K562 (cell line): Measurements from ENCODE around the gene DENND2A. TPM values are rescaled to one million over a fixed set of nuclear protein-coding genes. Genes with fewer than 3 reads are reported as not detected.

Experiments
- ATAC-seq: fragments of 200-7000 bp; cut with Tn5 transposase; 3 replicates; pipeline ENCODE4 v1.9.1; 2020; ENCODE audit warnings: moderate library complexity
- BruUV-seq: library from RNA; stranded (reverse); fragments of 400-500 nt; replicated peaks from 2 replicates; lab custom pipeline; 2021; lab: Mats Ljungman, UMichigan
- CTCF ChIA-PET: fragments of 300-600 bp; formaldehyde crosslinking; extraction: SDS; loops from one replicate; lab custom pipeline; 2021; ENCODE audit warnings: low intra/inter-chr PET ratio; lab: Yijun Ruan, JAX
- POLR2A ChIA-PET: fragments of 300-600, 350-650 bp; sonication (Branson Sonifier 250); formaldehyde crosslinking; extraction: SDS; loops from one replicate; lab custom pipeline; 2021; ENCODE audit warnings: antibody characterized with exemption, inconsistent platforms; lab: Yijun Ruan, JAX
- DNase-seq, 4 experiments: peaks; one replicate each; pipeline versions ENCODE4 v3.0.0 to v3.0.0-alpha.2; 2011 to 2018; ENCODE audit warnings: low spot score in 3 of 4, mixed read lengths in 3 of 4; ENCODE audit errors: extremely low read depth in 1 of 4
- FAIRE-seq: peaks from 2 replicates; lab custom pipeline; 2011; peaks lifted over from hg19 to GRCh38; lab: Jason Lieb, UNC
- H2AFZ ChIP-seq: 2 replicates; pipeline ENCODE4 v1.6.0; 2011; ENCODE audit warnings: low read depth, low read length, control low read depth, inconsistent platforms
- H3K27ac ChIP-seq: fragments of 200-600 bp; 3 replicates; pipeline ENCODE4 v1.8.0; 2011; ENCODE audit warnings: low read depth, mild to moderate bottlenecking, control low read depth, inconsistent platforms, low read length, moderate library complexity, mixed read lengths; ENCODE audit errors: extremely low read depth
- H3K27me3 ChIP-seq, 2 experiments: fragments of 300-600 bp in 1 of 2; 2 replicates in 1 of 2; 3 replicates in 1 of 2; pipeline versions ENCODE4 v1.6.0 to v1.8.0; 2011; ENCODE audit warnings: inconsistent platforms in 2 of 2, low read length in 2 of 2, mild to moderate bottlenecking in 1 of 2, mixed read lengths in 1 of 2, moderate library complexity in 1 of 2; ENCODE audit not compliant: control insufficient read depth in 2 of 2, insufficient read depth in 2 of 2
- H3K36me3 ChIP-seq: fragments of 300-600 bp; 3 replicates; pipeline ENCODE4 v1.8.0; 2011; ENCODE audit warnings: mild to moderate bottlenecking, low read length, inconsistent platforms; ENCODE audit not compliant: control insufficient read depth, insufficient read depth
- H3K4me1 ChIP-seq, 2 experiments: fragments of 200-600 bp in 1 of 2; replicated peaks in 1 of 2; 2 replicates in 1 of 2; 3 replicates in 1 of 2; pipeline versions ENCODE4 v1.5.1 to v1.8.0; 2011; ENCODE audit warnings: inconsistent platforms in 2 of 2, low read length in 2 of 2, mild to moderate bottlenecking in 1 of 2, mixed read lengths in 1 of 2, moderate library complexity in 1 of 2; ENCODE audit not compliant: control insufficient read depth in 2 of 2, insufficient read depth in 2 of 2
- H3K4me2 ChIP-seq: 2 replicates; pipeline ENCODE4 v1.6.1; 2011; ENCODE audit warnings: low read length, control low read depth, inconsistent platforms, mixed read lengths; ENCODE audit not compliant: insufficient read depth
- H3K4me3 ChIP-seq: fragments of 200-600 bp; sonication (generic), shearing (Covaris generic); 2 replicates; pipeline ENCODE4 v1.5.1; 2016; ENCODE audit warnings: control low read depth, inconsistent platforms
- H3K79me2 ChIP-seq: fragments of 200-600 bp; 3 replicates; pipeline ENCODE4 v1.8.0; 2011; ENCODE audit warnings: low read length, inconsistent platforms; ENCODE audit not compliant: control insufficient read depth, insufficient read depth
- H3K9ac ChIP-seq, 2 experiments: 2 replicates each; pipeline versions ENCODE4 v1.6.0 to v1.6.1; 2011; ENCODE audit warnings: low read depth in 2 of 2, low read length in 2 of 2, control low read depth in 1 of 2, inconsistent platforms in 1 of 2, mild to moderate bottlenecking in 1 of 2, mixed read lengths in 1 of 2; ENCODE audit not compliant: insufficient read depth in 1 of 2
- H3K9me1 ChIP-seq: one replicate; pipeline ENCODE4 v1.6.0; 2011; ENCODE audit warnings: inconsistent platforms, mild to moderate bottlenecking, low read length, moderate library complexity; ENCODE audit not compliant: control insufficient read depth, insufficient read depth
- H3K9me3 ChIP-seq: replicated peaks from 2 replicates; pipeline ENCODE4 v1.5.1; 2011; ENCODE audit warnings: low read depth, low read length, inconsistent platforms; ENCODE audit not compliant: control insufficient read depth, insufficient read depth
- H4K20me1 ChIP-seq: replicated peaks from 2 replicates; pipeline ENCODE4 v1.6.1; 2011; ENCODE audit warnings: low read length, inconsistent platforms, mixed read lengths; ENCODE audit not compliant: control insufficient read depth, insufficient read depth
- ERF ChIP-seq: fragments of 450-650 bp; formaldehyde crosslinking; IDR thresholded peaks from 2 replicates; pipeline ENCODE4 v1.4.0; 2020; ENCODE audit warnings: mild to moderate bottlenecking, mixed read lengths
- NCOR1 ChIP-seq: fragments of 450-650 bp; IDR thresholded peaks from 2 replicates; pipeline ENCODE4 v1.6.1; 2016; ENCODE audit warnings: mild to moderate bottlenecking, moderate library complexity
- WGBS: fragments of 100-300 bp; shearing (Covaris generic); methylation state at CpG from one replicate; pipeline ENCODE4 v1.1.6; 2016; ENCODE audit warnings: low coverage, mixed read lengths; ENCODE audit not compliant: insufficient coverage; ENCODE audit errors: missing lambda C conversion rate; 5-methylcytosine and 5-hydroxymethylcytosine counted together
- in situ Hi-C: fragments of 300-500 bp; cut with MboI; formaldehyde crosslinking; loops from 4 replicates; pipeline ENCODE4 v1.15.0; 2018; ENCODE audit warnings: inconsistent platforms, mixed read lengths
- intact Hi-C: fragments of 100-400 bp; cut with micrococcal nuclease; formaldehyde crosslinking; loops from 2 replicates; pipeline ENCODE4 v1.14.2; 2022
- polyA plus RNA-seq, 8 experiments: library from polyadenylated mRNA; depleted of rRNA in 4 of 8; stranded (reverse) in 5 of 8; unstranded in 3 of 8; fragments of >200 nt; fragmentation: Nextera tagmentation in 2 of 8; fragmentation: Illumina TruSeq in 1 of 8; extraction: Ambion mirVana in 2 of 8; extraction: Trizol in 1 of 8; gene quantifications; 2 replicates each; pipeline versions ENCODE4 v1.2.1 to v1.2.3, GENCODE V29; 2011 to 2014; ENCODE audit warnings: inconsistent platforms in 1 of 8, missing spikeins in 1 of 8
- total RNA-seq, 7 experiments: library from RNA; depleted of rRNA in 6 of 7; stranded (reverse); fragments of >200 nt in 6 of 7; fragmentation: Illumina TruSeq in 2 of 7; extraction: Trizol in 2 of 7; gene quantifications; 2 replicates each; pipeline versions ENCODE4 v1.2.1 to v1.2.3, GENCODE V29; 2011 to 2021; ENCODE audit warnings: low replicate concordance in 1 of 7
- TF ChIP-seq, protein P1 (sequence below), 2 experiments: IDR thresholded peaks; 2 replicates each; pipeline ENCODE4 v1.6.1; 2011; ENCODE audit warnings: borderline replicate concordance in 1 of 2, control low read depth in 1 of 2, low read depth in 1 of 2, low read length in 1 of 2, mild to moderate bottlenecking in 1 of 2, mixed read lengths in 1 of 2, moderate library complexity in 1 of 2; ENCODE audit not compliant: insufficient read depth in 1 of 2, insufficient read length in 1 of 2, poor library complexity in 1 of 2, severe bottlenecking in 1 of 2; ENCODE audit errors: extremely low read depth in 1 of 2
- TF ChIP-seq, protein P2 (sequence below): fragments of 250-450 bp; sonication (Bioruptor Pico); IDR thresholded peaks from 2 replicates; pipeline ENCODE4 v1.5.0; 2021; ENCODE audit warnings: mild to moderate bottlenecking, borderline replicate concordance

Gene DENND2A
- total and polyA plus RNA-seq, 9 of the 15 experiments (the other 6 are each of a cell fraction or from before 2014, with no cell fraction given): not detected

DNA sequence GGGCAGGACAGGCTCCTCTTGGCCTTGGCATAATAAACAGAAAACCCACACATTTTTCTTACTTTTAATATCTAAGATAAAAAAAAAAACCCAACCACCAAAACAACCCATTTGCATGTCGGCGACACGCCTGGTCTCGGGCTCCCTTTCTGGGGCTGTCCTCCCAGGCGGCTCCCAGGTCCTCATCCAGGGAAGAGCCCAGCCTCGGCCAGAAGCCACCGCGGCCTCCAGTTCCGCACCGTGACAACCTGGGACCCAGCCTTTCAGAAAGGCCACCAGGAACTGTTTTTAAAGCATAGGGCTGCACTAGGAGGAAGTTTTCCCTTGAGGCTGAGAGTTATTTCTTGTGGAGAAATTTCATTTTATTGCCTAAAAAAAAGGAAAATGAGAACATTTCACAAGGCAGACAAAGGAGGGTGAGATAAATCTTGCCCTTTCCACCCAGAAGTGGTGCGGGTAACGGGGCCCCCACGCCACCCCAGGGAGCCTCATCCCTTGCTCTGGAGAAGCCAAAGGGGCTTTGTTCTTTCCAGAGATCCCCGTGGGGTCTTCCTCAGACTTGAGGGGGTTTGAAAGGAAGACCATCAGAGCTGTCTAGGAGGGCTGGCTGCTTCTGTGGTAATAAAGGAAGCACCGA, 122.1 kb downstream of the DENND2A start:
- FAIRE-seq (no peak), DNase-seq (peak in 1 of 4 experiments; percentile 22), ATAC-seq (peak; percentile 7)
- Histone ChIP-seq H2AFZ (peak overlapping the region; percentile 92), H3K9me1 (no peaks in the 10 kb centered on the region), H3K27ac (no peak overlapping the region), H3K4me3 (no peak overlapping the region), H3K9me3 (no peaks in the 10 kb centered on the region), H3K4me1 (peaks cover 3 to 15% of the 10 kb centered on the region in 2 experiments; a peak in 3 of 5 replicates), H3K36me3 (no peaks in the 10 kb centered on the region), H3K79me2 (no peaks in the 10 kb centered on the region), H3K4me2 (peak overlapping the region; percentile 62; the same call in 1 of the 2 replicates), H3K27me3 (peaks cover 0 to 5% of the 10 kb centered on the region in 2 experiments; a peak in 1 of 5 replicates), H4K20me1 (no peaks in the 10 kb centered on the region), H3K9ac (peak overlapping the region in 1 of 2 experiments; percentile 52; a peak in 2 of 4 replicates)
- WGBS: 62% methylated on average over 15 of the region's 15 CpGs
- POLR2A ChIA-PET: interaction anchor here (0.7 to 2.6 kb wide), 5 partner anchors 11 to 497 kb away, joined by 3 to 10 read pairs (median 3); partner anchors contain the start of gene MRPS33
- intact Hi-C loops (loop anchor here (1.0 to 10.0 kb wide), 6 partner anchors 42 to 1014 kb away; no protein-coding TSS in a partner anchor), in situ Hi-C loops (no loop called here)
- BruUV-seq: no TSS peak
- TF ChIP-seq, protein P1, sequence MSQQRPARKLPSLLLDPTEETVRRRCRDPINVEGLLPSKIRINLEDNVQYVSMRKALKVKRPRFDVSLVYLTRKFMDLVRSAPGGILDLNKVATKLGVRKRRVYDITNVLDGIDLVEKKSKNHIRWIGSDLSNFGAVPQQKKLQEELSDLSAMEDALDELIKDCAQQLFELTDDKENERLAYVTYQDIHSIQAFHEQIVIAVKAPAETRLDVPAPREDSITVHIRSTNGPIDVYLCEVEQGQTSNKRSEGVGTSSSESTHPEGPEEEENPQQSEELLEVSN (IDR thresholded peaks at IDR 0.05; ENCODE audit: borderline replicate concordance in 1 of 2, extremely low read depth in 1 of 2, insufficient read depth in 1 of 2, insufficient read length in 1 of 2, low read depth in 1 of 2, low read length in 1 of 2, poor library complexity in 1 of 2, severe bottlenecking in 1 of 2): no peak
- TF ChIP-seq NCOR1: no peak
- TF ChIP-seq ERF: no peak
- TF ChIP-seq, protein P2, sequence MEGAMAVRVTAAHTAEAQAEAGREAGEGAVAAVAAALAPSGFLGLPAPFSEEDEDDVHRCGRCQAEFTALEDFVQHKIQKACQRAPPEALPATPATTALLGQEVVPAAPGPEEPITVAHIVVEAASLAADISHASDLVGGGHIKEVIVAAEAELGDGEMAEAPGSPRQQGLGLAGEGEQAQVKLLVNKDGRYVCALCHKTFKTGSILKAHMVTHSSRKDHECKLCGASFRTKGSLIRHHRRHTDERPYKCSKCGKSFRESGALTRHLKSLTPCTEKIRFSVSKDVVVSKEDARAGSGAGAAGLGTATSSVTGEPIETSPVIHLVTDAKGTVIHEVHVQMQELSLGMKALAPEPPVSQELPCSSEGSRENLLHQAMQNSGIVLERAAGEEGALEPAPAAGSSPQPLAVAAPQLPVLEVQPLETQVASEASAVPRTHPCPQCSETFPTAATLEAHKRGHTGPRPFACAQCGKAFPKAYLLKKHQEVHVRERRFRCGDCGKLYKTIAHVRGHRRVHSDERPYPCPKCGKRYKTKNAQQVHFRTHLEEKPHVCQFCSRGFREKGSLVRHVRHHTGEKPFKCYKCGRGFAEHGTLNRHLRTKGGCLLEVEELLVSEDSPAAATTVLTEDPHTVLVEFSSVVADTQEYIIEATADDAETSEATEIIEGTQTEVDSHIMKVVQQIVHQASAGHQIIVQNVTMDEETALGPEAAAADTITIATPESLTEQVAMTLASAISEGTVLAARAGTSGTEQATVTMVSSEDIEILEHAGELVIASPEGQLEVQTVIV (CRISPR knock-in tag): no peak
- CTCF ChIA-PET: interaction anchor here (0.6 to 2.7 kb wide), 5 partner anchors 42 to 494 kb away, joined by 3 to 31 read pairs (median 4); no protein-coding TSS in a partner anchor
